Stimulated activated memory B cell treated with anti-CD40 and anti-IgM and Interleukin-4, amounts not matched to agents 10 μg/mL and 1 μg/mL and 100 μg/mL, for 72 hours (primary cell): ENCODE results near the gene COL26A1.

Source experiments
- ATAC-seq: fragments of 150-1000 bp; cut with Tn5 transposase; 2 replicates; pipeline ENCODE4 v1.10.0; 2021
- H3K27ac Mint-ChIP-seq: one replicate; pipeline ENCODE4 v1.8.0; 2022; ENCODE audit warnings: mild to moderate bottlenecking, mixed read lengths
- H3K27me3 Mint-ChIP-seq: one replicate; pipeline ENCODE4 v1.8.0; 2022; ENCODE audit warnings: mixed read lengths
- H3K36me3 Mint-ChIP-seq: one replicate; pipeline ENCODE4 v1.8.0; 2022; ENCODE audit warnings: mixed read lengths
- H3K4me1 Mint-ChIP-seq: one replicate; pipeline ENCODE4 v1.8.0; 2022; ENCODE audit warnings: mixed read lengths
- H3K4me3 Mint-ChIP-seq: one replicate; pipeline ENCODE4 v1.8.0; 2022; ENCODE audit warnings: mild to moderate bottlenecking, moderate library complexity, mixed read lengths
- H3K9me3 Mint-ChIP-seq: one replicate; pipeline ENCODE4 v1.8.0; 2022; ENCODE audit warnings: mixed read lengths

The COL26A1 gene

DNA sequence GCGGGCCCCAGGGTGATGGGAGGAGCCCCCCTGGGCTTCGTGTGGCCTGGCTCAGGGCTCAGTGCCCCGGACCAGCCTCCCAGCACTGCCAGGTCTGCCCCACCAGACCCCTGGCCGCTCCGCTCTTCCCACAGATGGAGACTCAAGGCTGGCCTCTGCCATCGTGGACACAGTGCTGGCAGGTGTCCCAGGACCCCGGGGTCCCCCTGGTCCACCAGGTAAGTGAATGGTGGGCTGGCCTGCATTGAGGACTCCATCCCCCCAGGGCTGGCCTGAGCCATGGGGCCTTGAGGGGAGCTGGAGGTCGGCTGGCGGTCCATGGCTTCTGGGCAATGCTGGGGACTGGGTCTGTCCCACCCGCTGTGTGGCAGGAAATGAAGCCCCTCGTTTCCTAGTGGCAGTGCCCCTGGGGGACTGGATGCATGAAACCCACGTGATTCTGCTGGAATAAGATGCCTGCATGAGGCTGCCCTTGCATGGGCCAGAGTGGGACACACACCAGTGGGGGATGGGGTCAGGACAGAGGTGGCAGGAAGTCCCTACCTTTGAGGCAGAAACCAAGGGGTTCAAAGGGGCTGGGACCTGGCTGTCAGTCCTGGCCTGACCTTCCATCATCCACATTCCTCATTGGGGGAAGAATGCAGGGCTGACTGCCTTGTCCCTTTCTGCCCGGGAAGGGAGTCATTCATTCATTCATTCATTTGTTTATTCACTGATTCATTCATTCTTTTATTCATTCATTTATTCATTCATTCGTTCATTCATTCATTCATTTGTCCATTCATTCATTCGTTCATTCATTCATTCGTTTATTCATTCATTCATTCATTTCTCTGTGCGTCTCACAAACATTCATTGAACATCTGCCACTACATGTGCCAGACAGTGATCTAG is 184.6 kb downstream of the COL26A1 start:
- Mint-ChIP-seq H3K27ac (no peak overlapping the region), H3K36me3 (no peaks in the 10 kb centered on the region), H3K4me1 (peaks cover 7% of the 10 kb centered on the region), H3K4me3 (no peak overlapping the region), H3K9me3 (no peaks in the 10 kb centered on the region), H3K27me3 (peaks cover 37% of the 10 kb centered on the region)
- no peak for ATAC-seq

DNA sequence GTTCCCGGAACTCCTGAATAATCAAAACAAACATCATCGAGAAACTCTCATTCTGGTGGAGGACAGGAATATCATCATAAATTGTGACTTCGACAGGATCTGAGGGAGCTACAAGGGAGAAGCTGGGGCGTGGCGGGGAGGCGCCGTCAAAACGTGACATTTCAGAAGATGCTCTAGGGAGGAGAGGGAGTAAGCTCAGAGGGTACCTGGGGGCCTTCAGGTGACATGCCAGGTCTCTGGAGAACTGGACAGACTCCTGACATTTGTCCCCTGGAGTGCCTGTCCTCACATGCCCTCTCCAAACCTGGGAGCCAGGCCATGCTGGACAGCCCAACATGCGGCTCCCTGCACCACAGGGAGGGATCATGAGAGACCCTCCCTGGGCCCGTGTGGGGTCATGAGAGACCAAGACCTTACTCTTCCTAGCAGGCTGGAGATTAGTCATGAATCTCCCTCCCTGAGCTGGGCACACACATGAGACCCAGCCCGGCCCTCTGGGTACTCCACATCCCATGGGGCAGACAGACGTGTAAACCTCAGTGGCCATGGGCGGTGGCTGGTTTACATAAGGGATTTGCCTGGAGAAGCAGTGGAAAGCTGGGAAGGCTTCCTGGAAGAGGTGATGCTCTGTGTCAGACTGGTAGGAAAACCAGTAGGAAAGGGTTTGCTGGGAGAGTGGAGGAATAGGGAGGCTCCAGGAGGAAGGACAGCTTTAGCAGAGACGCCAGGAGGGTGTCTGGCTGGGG is 185.4 kb downstream of the COL26A1 start:
- no peak overlapping the region for H3K4me3 Mint-ChIP-seq
- no peaks in the 10 kb centered on the region for H3K36me3 Mint-ChIP-seq
- no peaks in the 10 kb centered on the region for H3K4me1 Mint-ChIP-seq
- peaks cover 32% of the 10 kb centered on the region for H3K27me3 Mint-ChIP-seq
- no peak overlapping the region for H3K27ac Mint-ChIP-seq
- no peaks in the 10 kb centered on the region for H3K9me3 Mint-ChIP-seq
- ATAC-seq: no peak

- no peaks in the 10 kb centered on the region for H3K9me3 Mint-ChIP-seq
- no peak for ATAC-seq
- H3K27me3 Mint-ChIP-seq: peaks cover 42% of the 10 kb centered on the region
- no peak overlapping the region for H3K27ac Mint-ChIP-seq
- H3K36me3 Mint-ChIP-seq: no peaks in the 10 kb centered on the region
- no peaks in the 10 kb centered on the region for H3K4me1 Mint-ChIP-seq
- H3K4me3 Mint-ChIP-seq: no peak overlapping the region
Measured at GRCh38 chr7:101549734-101550133, 187.1 kb downstream of the COL26A1 start.

GRCh38 chr7:101550641-101551541 is 188.2 kb downstream of the COL26A1 start:
- Mint-ChIP-seq H3K27ac (no peak overlapping the region), H3K27me3 (peaks cover 49% of the 10 kb centered on the region), H3K36me3 (no peaks in the 10 kb centered on the region), H3K4me3 (no peak overlapping the region), H3K4me1 (no peaks in the 10 kb centered on the region), H3K9me3 (no peaks in the 10 kb centered on the region)
- no peak for ATAC-seq

DNA sequence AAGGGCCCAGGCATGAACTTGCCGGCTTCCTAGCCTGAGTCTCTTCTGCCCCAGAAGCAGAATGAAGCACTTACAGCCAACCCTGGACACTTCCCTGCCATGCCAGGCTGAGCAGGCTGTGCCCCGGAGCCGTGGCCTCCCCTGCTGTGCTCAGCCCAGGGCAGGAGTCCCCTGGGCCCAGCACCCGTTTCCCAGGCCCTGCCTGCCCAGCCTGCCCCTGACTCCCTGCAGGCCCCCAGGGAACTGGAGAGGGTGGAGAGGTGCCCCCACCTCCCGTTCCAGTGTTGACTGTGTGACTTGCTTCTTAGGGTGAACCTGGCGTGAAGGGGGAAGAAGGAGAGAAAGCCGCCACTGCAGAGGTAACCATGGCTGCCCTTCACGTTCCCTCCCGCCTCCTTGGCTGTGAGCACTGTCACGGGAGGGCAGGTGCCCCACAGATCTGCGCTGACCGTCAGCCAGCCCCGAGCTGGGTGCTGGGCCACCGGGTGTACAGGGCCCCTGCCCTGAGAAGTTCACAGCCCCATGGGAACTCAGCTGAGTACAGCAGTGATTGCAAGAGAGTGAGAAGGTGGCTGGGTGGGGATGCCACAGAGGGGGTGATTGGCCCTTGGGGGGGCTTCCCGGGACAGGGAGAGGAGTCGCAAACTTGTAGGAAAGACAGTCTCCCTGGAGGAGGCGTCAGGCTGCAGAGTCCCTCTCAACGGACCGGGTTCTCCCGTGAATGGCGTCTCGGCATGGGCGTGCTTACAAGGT is 190.5 kb downstream of the COL26A1 start:
- Mint-ChIP-seq H3K27ac (no peak overlapping the region), H3K4me1 (no peaks in the 10 kb centered on the region), H3K9me3 (peaks cover 6% of the 10 kb centered on the region), H3K36me3 (no peaks in the 10 kb centered on the region), H3K27me3 (peaks cover 55% of the 10 kb centered on the region), H3K4me3 (no peak overlapping the region)
- no peak for ATAC-seq

DNA sequence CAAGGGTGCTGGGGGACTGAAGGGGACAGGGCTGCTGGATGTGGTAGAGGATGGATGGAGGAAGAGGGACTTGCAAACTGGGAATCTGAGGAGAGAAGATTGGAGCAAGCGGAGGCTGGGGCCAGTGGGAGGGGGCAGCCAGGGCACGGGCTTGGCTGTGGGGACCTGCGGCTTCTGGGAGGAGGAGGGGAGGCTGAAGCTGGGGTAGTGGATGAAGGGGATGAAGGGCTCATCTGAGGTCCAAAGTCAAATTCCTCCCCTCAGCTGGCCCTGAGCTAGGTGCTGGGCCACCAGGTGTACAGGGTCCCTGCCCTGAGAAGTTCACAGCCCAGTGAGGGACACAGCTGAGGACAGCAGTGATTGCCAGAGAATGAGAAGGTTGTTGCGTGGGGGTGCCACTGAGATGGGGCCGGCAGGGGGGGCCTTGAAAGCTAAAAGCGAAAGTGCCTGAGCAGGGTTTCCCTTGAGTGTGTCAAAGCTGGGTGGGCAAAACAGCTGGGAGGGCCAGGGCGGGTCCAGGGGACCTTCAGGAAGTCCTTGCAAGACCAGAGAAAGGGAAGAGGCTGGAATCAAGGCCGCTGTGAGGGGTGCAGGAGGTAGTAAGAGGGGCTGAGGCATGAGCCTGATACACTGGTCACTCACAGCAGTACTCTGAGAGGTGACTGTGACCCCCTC is 191.2 kb downstream of the COL26A1 start:
- peaks cover 48% of the 10 kb centered on the region for H3K27me3 Mint-ChIP-seq
- no peaks in the 10 kb centered on the region for H3K4me1 Mint-ChIP-seq
- no peak for ATAC-seq
- H3K27ac Mint-ChIP-seq: no peak overlapping the region
- H3K4me3 Mint-ChIP-seq: no peak overlapping the region
- H3K36me3 Mint-ChIP-seq: no peaks in the 10 kb centered on the region
- H3K9me3 Mint-ChIP-seq: peaks cover 6% of the 10 kb centered on the region

GRCh38 chr7:101554584-101555268 is 192.1 kb downstream of the COL26A1 start:
- H3K36me3 Mint-ChIP-seq: no peaks in the 10 kb centered on the region
- peaks cover 41% of the 10 kb centered on the region for H3K27me3 Mint-ChIP-seq
- no peaks in the 10 kb centered on the region for H3K4me1 Mint-ChIP-seq
- no peak overlapping the region for H3K4me3 Mint-ChIP-seq
- no peak overlapping the region for H3K27ac Mint-ChIP-seq
- peaks cover 6% of the 10 kb centered on the region for H3K9me3 Mint-ChIP-seq
- ATAC-seq: no peak

DNA sequence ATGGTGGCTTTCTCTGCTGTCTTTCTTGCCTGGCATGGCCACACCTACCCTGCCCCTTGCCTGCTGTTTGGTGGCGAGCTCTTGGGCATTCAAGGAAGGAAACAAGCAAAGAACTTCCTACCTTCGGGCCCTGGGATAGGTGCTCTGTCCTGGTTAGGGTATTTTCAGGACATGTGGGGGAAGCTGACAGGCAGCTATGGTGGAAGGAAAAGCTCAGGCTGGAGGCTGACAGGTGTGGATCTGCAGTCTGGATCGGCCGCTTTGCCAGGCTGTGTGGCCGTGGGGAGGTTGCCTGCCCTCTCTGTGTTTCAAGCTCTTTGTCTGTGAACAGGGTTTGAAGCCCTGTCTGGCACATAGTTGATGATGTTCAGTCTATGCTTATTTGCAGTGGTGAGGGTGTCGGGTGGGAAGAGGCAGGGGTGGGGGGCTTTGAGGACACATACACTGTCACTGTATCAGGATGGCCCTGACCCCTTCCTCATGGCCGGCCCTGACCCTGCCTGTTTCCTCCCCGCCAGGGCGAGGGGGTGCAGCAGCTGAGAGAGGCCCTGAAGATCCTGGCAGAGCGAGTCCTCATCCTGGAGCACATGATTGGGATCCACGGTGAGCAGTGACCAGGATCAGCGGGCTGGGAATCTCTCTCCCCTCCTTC is 192.7 kb downstream of the COL26A1 start:
- Mint-ChIP-seq H3K4me3 (no peak overlapping the region), H3K27me3 (peaks cover 39% of the 10 kb centered on the region), H3K9me3 (peaks cover 6% of the 10 kb centered on the region), H3K4me1 (no peaks in the 10 kb centered on the region), H3K27ac (no peak overlapping the region), H3K36me3 (no peaks in the 10 kb centered on the region)
- no peak for ATAC-seq

DNA sequence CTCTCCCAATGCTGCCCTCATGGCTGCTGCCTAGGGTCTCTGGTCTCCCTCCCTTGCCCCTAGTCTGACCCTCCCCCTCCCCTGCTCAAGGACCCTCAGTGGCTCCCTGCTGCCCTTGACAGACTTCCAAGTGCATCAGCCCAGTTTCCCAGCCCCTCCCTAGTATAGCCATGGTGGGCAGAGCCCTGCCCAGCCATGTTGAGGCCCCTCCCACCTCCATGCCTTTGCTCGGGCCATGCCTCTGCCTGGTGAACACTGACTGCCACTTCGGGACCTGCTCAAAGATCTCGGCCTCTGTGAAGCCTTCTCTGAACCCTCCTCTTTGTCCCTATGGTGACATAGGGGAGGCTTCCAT is 193.2 kb downstream of the COL26A1 start:
- Mint-ChIP-seq H3K36me3 (no peaks in the 10 kb centered on the region), H3K4me1 (no peaks in the 10 kb centered on the region), H3K9me3 (peaks cover 8% of the 10 kb centered on the region), H3K27me3 (peaks cover 44% of the 10 kb centered on the region), H3K27ac (no peak overlapping the region), H3K4me3 (no peak overlapping the region)
- no peak for ATAC-seq

GRCh38 chr7:101556453-101556968 is 193.8 kb downstream of the COL26A1 start:
- Mint-ChIP-seq H3K36me3 (no peaks in the 10 kb centered on the region), H3K27ac (no peak overlapping the region), H3K4me3 (no peak overlapping the region), H3K4me1 (no peaks in the 10 kb centered on the region), H3K27me3 (peaks cover 46% of the 10 kb centered on the region), H3K9me3 (peaks cover 8% of the 10 kb centered on the region)
- ATAC-seq: no peak

DNA sequence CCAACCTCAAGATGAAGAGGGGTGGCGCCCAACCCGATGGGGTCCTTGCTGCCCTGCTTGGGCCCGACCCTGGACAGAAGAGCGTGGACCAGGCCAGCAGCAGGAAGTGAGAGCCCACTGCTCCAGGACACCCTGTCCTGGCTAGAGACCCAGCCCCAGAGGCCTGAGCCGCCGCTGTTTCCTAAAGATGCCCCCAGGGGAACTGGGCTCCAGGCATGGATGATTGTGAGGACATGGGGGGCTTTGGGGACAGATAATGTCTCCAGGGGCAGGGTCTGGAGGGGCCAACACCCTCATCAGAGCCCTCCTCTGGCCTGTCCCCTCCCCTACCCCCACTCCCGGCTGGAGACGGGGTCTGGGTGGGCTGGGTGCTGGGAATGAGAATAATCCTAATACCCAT is 194.7 kb downstream of the COL26A1 start:
- H3K36me3 Mint-ChIP-seq: no peaks in the 10 kb centered on the region
- ATAC-seq: no peak
- H3K4me3 Mint-ChIP-seq: no peak overlapping the region
- no peaks in the 10 kb centered on the region for H3K4me1 Mint-ChIP-seq
- H3K27me3 Mint-ChIP-seq: peaks cover 47% of the 10 kb centered on the region
- no peak overlapping the region for H3K27ac Mint-ChIP-seq
- H3K9me3 Mint-ChIP-seq: peaks cover 8% of the 10 kb centered on the region

DNA sequence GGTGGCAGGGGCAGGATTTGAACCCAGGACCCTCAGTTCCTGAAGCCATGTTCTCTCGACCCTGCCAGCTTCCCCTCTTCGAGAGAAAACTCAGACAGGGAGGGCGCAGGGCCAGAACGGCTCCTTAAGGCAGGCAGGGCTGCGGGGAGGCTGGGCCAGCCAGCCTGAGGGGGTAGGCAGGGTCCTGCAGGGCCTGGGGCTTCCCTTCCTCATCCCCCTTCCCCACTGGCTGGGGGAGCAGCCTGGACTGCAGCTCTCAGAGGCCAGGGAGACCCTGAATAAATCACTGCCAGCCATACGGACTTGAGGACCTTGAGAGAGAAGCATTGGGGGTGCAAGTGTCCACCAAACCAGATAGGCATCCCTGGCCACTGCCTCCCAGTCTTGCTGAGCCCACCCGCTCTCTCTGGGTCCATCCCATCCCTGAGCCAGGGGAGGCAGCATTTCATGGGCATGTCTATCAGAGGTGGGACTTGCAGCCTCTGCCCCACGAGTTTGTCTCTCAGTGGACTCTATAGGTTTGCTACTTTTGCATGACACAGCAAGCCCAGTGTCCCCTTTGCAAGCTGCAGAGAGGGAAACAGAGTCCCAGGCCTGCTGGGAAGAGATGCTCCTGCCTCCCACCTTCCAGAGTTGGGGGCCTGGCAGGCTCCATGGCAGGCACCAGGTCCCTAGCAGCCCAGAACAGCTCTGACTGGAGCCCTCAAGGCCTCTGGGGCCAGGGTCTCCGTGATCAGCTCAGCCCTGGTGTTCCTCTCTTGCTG is 195.5 kb downstream of the COL26A1 start:
- Mint-ChIP-seq H3K36me3 (no peaks in the 10 kb centered on the region), H3K4me1 (no peaks in the 10 kb centered on the region), H3K27me3 (peaks cover 50% of the 10 kb centered on the region), H3K9me3 (peaks cover 8% of the 10 kb centered on the region), H3K4me3 (no peak overlapping the region), H3K27ac (no peak overlapping the region)
- no peak for ATAC-seq
